GM18508 (cell line): ENCODE results near the gene ASPA.

ENCODE experiments used
- ATAC-seq: cut with Tn5 transposase; IDR thresholded peaks from one replicate; pipeline ENCODE4 v1.9.1; 2021; ENCODE audit warnings: moderate number of reproducible peaks; ENCODE audit not compliant: insufficient read depth, unreplicated experiment

Gene ASPA

GRCh38 chr17:3532106-3532858, 56.5 kb downstream of the ASPA start:
- no peak for ATAC-seq

- no peak for ATAC-seq
Measured at GRCh38 chr17:3532859-3533142, 57.0 kb downstream of the ASPA start.

- no peak for ATAC-seq
Measured at GRCh38 chr17:3533752-3534151, 58.0 kb downstream of the ASPA start.

GRCh38 chr17:3534881-3535252, 59.1 kb downstream of the ASPA start:
- ATAC-seq = no peak

- no peak for ATAC-seq
Measured at GRCh38 chr17:3535253-3535995, 59.6 kb downstream of the ASPA start.

GRCh38 chr17:3536716-3537115, 60.9 kb downstream of the ASPA start:
- ATAC-seq = no peak

- no peak for ATAC-seq
Measured at GRCh38 chr17:3539881-3540540, 64.2 kb downstream of the ASPA start.

- no peak for ATAC-seq
Measured at GRCh38 chr17:3542410-3543088, 66.8 kb downstream of the ASPA start.

- ATAC-seq = no peak
Measured at GRCh38 chr17:3543453-3543852, 67.7 kb downstream of the ASPA start.

- no peak for ATAC-seq
Measured at GRCh38 chr17:3544365-3544764, 68.6 kb downstream of the ASPA start.

GRCh38 chr17:3545151-3545550, 69.4 kb downstream of the ASPA start:
- ATAC-seq = no peak

GRCh38 chr17:3546521-3546920, 70.7 kb downstream of the ASPA start:
- no peak for ATAC-seq

- no peak for ATAC-seq
Measured at GRCh38 chr17:3546997-3547396, 71.2 kb downstream of the ASPA start.

GRCh38 chr17:3547628-3548027, 71.8 kb downstream of the ASPA start:
- ATAC-seq = no peak

GRCh38 chr17:3549610-3550162, 73.9 kb downstream of the ASPA start:
- no peak for ATAC-seq

- no peak for ATAC-seq
Measured at GRCh38 chr17:3551189-3551588, 75.4 kb downstream of the ASPA start.

- no peak for ATAC-seq
Measured at GRCh38 chr17:3552916-3553315, 77.1 kb downstream of the ASPA start.
